Smooth muscle cell (in vitro differentiated cells): ENCODE results near the gene CYP26B1. TPM values are rescaled to one million over a fixed set of nuclear protein-coding genes. Genes with fewer than 3 reads are reported as not detected.

ENCODE experiments used
- DNase-seq: peaks from one replicate; lab custom pipeline; 2025; ENCODE audit not compliant: unreplicated experiment; lab: John Stamatoyannopoulos, UW
- H2AFZ ChIP-seq: fragments of 200-600 bp; sonication (generic); 2 replicates; pipeline ENCODE4 v1.6.0; 2016; ENCODE audit warnings: antibody characterized with exemption, low read depth, mild to moderate bottlenecking
- H3F3A ChIP-seq: fragments of 200-600 bp; sonication (generic); 2 replicates; pipeline ENCODE4 v1.6.0; 2017; ENCODE audit warnings: antibody characterized with exemption, low read depth
- H3K27ac ChIP-seq: fragments of 200-600 bp; sonication (generic); 2 replicates; pipeline ENCODE4 v1.5.1; 2016; ENCODE audit warnings: low read depth, mild to moderate bottlenecking
- H3K27me3 ChIP-seq: fragments of 200-600 bp; sonication (generic); 2 replicates; pipeline ENCODE4 v1.6.1; 2016; ENCODE audit warnings: low read depth, mild to moderate bottlenecking
- H3K36me3 ChIP-seq: fragments of 200-600 bp; sonication (generic); 2 replicates; pipeline ENCODE4 v1.5.1; 2016; ENCODE audit warnings: low read depth
- H3K4me1 ChIP-seq: fragments of 200-600 bp; sonication (generic); 2 replicates; pipeline ENCODE4 v1.5.1; 2016; ENCODE audit warnings: low read depth
- H3K4me2 ChIP-seq: fragments of 200-600 bp; sonication (generic); 2 replicates; pipeline ENCODE4 v1.6.0; 2016; ENCODE audit warnings: mild to moderate bottlenecking
- H3K4me3 ChIP-seq: fragments of 200-600 bp; sonication (generic); 2 replicates; pipeline ENCODE4 v1.5.1; 2016; ENCODE audit warnings: mild to moderate bottlenecking
- H3K79me2 ChIP-seq: fragments of 200-600 bp; sonication (generic); 2 replicates; pipeline ENCODE4 v1.6.0; 2016; ENCODE audit warnings: low read depth, mild to moderate bottlenecking
- H3K9ac ChIP-seq: fragments of 200-600 bp; sonication (generic); 2 replicates; pipeline ENCODE4 v1.6.0; 2016; ENCODE audit warnings: low read depth
- H3K9me3 ChIP-seq: fragments of 200-600 bp; sonication (generic); replicated peaks from 2 replicates; pipeline ENCODE4 v1.5.1; 2016; ENCODE audit warnings: low read depth
- H4K20me1 ChIP-seq: fragments of 200-600 bp; sonication (generic); 2 replicates; pipeline ENCODE4 v1.6.0; 2016; ENCODE audit warnings: low read depth
- CTCF ChIP-seq: fragments of 200-600 bp; sonication (generic); IDR thresholded peaks from 2 replicates; pipeline ENCODE4 v1.5.1; 2017; ENCODE audit warnings: borderline replicate concordance, mild to moderate bottlenecking, antibody characterized with exemption; ENCODE audit not compliant: insufficient read depth, poor library complexity, severe bottlenecking
- WGBS: methylation state at CpG from one replicate; pipeline ENCODE4 v1.1.7; 2016; ENCODE audit warnings: low lambda C conversion rate; 5-methylcytosine and 5-hydroxymethylcytosine counted together
- polyA plus RNA-seq: library from polyadenylated mRNA; unstranded; fragments of >200 nt; fragmentation: Nextera tagmentation; extraction: Ambion mirVana; gene quantifications from 2 replicates; pipeline ENCODE4 v1.2.1, GENCODE V29; 2016
- total RNA-seq: library from RNA; depleted of rRNA; stranded (reverse); fragments of >200 nt; gene quantifications from 2 replicates; pipeline ENCODE4 v1.2.3, GENCODE V29; 2014

The CYP26B1 gene
- total and polyA plus RNA-seq, 2 experiments from 2014 or later, result 0.48 to 1.1 TPM

GRCh38 chr2:72133721-72134407, 13.8 kb downstream of the CYP26B1 start:
- no peak for TF ChIP-seq CTCF
- no peaks in the 10 kb centered on the region for H3F3A ChIP-seq
- no peaks in the 10 kb centered on the region for H3K36me3 ChIP-seq
- H3K79me2 ChIP-seq, result no peaks in the 10 kb centered on the region
- no peaks in the 10 kb centered on the region for H3K9me3 ChIP-seq
- H3K9ac ChIP-seq, result no peak overlapping the region
- H3K27me3 ChIP-seq, result no peaks in the 10 kb centered on the region
- no peak overlapping the region for H2AFZ ChIP-seq
- WGBS, result 81% methylated on average over 9 of the region's 11 CpGs
- H3K4me3 ChIP-seq, result no peak overlapping the region
- no peaks in the 10 kb centered on the region for H4K20me1 ChIP-seq
- H3K4me2 ChIP-seq, result no peak overlapping the region
- no peak overlapping the region for H3K27ac ChIP-seq
- DNase-seq, result no peak
- peaks cover 16% of the 10 kb centered on the region for H3K4me1 ChIP-seq

GRCh38 chr2:72132981-72133720, 14.5 kb downstream of the CYP26B1 start:
- no peak for TF ChIP-seq CTCF
- DNase-seq, result no peak

DNA sequence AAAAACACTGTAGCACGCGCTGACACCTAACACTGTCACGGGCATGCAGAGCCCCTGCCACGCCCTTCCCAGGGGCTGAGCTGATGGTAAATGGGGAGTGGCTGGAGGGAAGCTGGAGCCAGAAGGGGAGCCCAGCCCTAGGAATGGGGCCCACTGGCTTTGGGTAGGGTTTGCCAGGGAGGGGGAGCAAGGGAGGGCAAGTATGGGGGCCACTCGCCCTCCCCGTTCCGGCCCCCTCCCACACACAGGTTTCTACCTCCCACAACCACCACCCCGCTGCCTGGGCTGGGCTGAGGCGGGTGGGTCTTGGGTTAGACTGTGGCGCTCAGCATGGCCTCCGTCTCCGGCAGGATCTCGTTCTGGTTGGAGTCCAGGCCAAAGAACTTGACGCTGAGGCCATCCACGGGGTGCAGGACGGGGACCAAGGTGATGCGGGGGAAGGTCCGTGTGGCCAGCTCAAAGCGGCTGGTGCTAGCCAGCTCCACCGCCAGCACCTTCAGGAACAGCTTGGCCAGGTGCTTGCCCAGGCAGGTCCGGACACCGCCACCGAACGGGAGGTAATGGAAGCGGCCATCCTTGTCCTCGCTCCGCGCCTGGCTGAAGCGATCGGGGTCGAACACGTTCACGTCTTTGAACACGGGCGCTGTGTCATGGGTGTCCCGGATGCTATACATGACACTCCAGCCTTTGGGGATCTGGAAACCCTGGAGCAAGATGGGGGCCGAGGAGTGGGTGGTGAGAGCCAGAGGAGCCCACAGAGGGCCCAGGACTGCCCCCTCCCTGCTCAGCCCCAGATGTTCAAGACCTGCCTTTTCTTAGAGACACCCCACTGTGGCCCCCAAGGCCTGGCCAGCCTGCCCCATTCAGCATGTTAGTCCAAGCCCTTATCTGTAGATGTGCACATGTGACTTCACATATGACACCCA, 15.5 kb downstream of the CYP26B1 start:
- Histone ChIP-seq H3K4me1 (peaks cover 10% of the 10 kb centered on the region), H3K4me3 (no peak overlapping the region), H3K27me3 (no peaks in the 10 kb centered on the region), H3K36me3 (no peaks in the 10 kb centered on the region), H3F3A (no peaks in the 10 kb centered on the region), H2AFZ (no peak overlapping the region), H4K20me1 (no peaks in the 10 kb centered on the region), H3K9me3 (no peaks in the 10 kb centered on the region), H3K4me2 (no peak overlapping the region), H3K27ac (no peak overlapping the region), H3K79me2 (no peaks in the 10 kb centered on the region), H3K9ac (no peak overlapping the region)
- WGBS, result 94% methylated on average over 34 of the region's 37 CpGs
- TF ChIP-seq CTCF, result no peak
- no peak for DNase-seq

More at GRCh38 chr2:72132981-72133720, 14.5 kb downstream of the CYP26B1 start:
- Histone ChIP-seq H3K79me2 (no peaks in the 10 kb centered on the region), H3F3A (no peaks in the 10 kb centered on the region), H3K27me3 (no peaks in the 10 kb centered on the region), H4K20me1 (no peaks in the 10 kb centered on the region), H3K27ac (no peak overlapping the region), H2AFZ (no peak overlapping the region), H3K9me3 (no peaks in the 10 kb centered on the region), H3K4me3 (no peak overlapping the region), H3K4me1 (peaks cover 16% of the 10 kb centered on the region), H3K9ac (no peak overlapping the region), H3K4me2 (no peak overlapping the region), H3K36me3 (no peaks in the 10 kb centered on the region)
- 95% methylated on average over 28 of the region's 29 CpGs for WGBS
